GM18517 (cell line): Measurements from ENCODE around the gene GZMH.
"Not testable (repeated sequence)": the region's sequence is repeated elsewhere in the genome, so short reads cannot be mapped to it uniquely, and the experiment has no call there.

Source experiments
- ATAC-seq: cut with Tn5 transposase; IDR thresholded peaks from one replicate; pipeline ENCODE4 v1.9.1; 2021; ENCODE audit warnings: mild to moderate bottlenecking, moderate library complexity; ENCODE audit not compliant: unreplicated experiment

Gene GZMH, protein sequence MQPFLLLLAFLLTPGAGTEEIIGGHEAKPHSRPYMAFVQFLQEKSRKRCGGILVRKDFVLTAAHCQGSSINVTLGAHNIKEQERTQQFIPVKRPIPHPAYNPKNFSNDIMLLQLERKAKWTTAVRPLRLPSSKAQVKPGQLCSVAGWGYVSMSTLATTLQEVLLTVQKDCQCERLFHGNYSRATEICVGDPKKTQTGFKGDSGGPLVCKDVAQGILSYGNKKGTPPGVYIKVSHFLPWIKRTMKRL

DNA sequence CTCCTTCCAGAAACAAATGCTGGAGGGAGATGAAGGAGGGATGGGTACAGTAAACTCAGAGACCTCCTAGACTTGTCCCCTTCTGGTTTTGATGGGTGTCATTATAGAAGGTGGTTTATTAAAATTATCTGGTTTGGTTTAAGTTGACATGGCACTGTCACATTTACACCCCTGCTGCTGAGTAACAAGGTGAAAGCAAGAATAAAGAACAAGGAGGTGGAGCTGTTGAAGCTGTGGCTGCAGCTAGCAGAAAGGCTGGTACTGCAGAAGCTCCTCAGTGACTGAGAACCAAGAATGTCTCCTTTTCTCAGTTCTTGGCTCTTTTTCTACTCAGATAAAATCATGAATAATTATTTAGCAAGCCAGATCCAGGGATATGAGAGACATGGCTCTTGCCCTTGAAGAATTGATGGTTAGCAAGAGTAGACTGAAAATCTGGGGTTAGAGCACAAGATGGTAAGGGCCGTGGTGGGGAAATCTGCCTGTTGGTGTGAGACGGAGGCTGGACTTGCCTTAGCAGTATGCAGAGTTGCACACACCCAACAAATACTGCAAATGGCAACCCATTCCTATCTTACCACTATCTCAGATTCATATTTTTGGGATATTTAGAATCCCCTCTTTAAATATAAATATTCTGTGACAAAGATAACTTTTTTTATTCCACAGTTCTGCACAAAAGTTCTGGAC lies at the start of gene GZMH:
Gene GZMH, minus strand, starts transcription at position 31 of the 690 bp plus-strand sequence. CDS start 72 bp downstream, outside the sequence.
- no peak for ATAC-seq

DNA sequence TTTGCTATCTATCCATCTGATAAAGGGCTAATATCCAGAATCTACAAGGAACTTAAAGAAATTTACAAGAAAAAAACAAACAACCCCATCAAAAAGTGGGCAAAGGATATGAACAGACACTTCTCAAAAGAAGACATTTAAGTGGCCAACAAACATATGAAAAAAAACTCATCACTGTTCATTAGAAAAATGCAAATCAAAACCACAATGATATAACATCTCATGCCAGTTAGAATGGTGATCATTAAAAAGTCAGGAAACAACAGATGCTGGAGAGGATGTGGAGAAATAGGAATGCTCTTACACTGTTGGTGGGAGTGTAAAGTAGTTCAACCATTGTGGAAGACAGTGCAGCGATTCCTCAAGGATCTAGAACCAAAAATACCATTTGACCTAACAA lies 38.9 kb upstream of the GZMH start:
- ATAC-seq = not testable (repeated sequence)

DNA sequence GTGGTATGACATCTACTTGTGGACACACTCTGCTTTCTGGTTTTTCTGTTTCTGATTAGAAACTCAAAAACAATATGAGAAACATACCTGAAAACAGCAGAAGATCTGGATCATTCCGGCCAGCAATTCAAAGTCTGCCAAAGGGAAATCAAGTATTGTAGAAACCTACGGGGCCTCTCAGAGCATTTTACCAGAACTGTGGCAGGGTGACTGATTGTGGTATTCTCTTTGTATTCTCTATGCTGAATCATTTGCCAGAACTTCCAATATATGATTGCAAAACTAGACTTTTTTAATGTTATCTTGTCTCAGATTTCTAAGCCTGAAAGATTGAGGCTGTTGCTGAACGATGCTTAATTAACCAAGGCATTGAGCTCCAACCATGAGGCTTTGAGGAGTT lies 30.4 kb upstream of the GZMH start:
- ATAC-seq = no peak

DNA sequence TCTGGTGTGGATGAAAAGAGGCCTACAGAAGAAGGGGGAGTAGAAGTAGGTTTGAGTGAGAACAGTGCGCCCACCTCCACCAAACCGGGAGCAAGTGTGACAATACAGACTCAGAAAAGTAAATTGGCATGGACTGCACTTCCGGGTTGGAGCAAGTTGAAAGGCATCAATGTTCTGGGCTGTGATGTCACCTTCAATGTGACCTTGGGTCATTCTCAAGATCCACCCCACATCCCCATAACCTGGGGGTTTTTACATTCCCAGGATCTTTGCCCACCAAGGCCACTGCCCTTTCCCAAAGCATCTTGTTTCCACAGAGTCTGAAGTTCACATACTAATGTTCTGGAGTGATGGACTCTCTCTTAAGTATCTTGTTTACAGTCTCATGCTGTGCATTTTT lies 29.8 kb upstream of the GZMH start:
- ATAC-seq = no peak

DNA sequence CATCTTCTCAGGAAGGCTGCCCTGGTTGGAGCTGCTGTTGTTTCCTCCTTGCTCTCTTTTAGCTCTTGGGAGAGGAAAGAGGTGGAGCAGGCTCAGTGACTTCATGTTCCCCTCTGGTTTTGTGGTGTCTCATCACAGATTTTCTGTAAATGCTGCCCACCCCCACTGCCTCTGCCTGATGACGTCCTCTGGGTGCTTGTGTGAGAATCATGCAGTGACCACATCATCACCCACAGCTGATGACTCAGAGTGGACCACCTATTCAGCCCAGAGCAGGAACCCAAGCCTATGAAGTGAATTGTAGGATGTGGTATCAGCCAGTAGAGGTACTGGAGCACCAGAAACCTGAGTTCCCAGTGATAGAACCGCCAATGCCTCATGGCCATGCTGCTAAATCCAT lies 24.7 kb upstream of the GZMH start, which contains the start of gene GZMB:
Gene GZMB, minus strand, starts transcription at position 33 of the 400 bp plus-strand sequence. Its CDS starts 30 bp downstream, at position 3.
- no peak for ATAC-seq

DNA sequence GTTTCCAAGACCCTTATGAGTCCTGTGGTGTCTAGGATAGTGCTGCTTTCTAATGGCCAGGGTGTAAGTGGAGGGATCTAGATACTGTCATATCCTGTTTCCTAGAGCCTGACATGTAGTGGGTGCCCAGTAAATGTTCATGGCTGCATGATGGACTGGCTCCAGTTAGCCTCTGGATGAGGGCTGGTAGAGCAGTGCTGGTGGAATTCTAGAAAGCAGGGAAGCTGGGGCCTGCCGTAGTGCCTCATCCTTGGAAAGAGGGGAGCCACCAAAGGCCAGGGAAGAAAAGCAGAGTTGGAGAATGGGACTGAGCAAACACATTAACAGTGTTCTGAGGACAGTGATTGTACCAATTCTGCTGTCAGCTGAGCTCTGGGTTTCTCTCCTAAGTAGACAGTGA lies 23.9 kb upstream of the GZMH start:
- ATAC-seq = no peak

DNA sequence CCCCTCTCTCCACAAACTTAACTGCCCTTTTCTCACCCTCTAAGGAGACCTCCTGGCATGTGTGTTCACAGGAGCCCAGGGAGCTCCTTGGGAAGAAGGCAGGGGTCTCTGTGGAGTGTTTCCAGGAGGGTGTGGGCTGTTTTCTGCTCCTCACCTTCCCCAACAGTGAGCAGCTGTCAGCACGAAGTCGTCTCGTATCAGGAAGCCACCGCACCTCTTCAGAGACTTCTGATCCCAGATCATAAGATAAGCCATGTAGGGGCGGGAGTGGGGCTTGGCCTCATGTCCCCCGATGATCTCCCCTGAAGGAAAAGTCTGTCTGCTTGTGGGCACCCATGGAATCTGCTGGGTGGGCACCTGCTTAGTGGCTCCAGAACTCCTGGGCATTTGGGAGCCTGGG lies 23.3 kb upstream of the GZMH start:
- ATAC-seq = no peak

DNA sequence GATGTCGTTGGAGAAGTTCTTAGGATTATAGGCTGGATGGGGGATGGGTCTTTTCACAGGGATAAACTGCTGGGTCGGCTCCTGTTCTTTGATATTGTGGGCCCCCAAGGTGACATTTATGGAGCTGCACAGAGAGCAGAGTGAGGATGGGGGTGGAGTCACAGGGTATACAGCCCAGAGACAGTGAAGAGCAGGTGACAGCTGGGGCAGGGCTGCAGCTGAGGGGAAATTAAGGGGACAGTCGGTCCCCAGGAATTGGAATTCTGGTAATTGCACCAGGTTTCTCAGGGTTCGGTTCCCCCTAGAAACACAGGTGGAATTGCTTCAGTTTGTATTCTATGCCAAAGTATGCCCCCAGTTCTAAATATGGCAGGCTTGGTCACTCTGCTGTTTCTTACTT lies 22.9 kb upstream of the GZMH start:
- ATAC-seq = no peak

DNA sequence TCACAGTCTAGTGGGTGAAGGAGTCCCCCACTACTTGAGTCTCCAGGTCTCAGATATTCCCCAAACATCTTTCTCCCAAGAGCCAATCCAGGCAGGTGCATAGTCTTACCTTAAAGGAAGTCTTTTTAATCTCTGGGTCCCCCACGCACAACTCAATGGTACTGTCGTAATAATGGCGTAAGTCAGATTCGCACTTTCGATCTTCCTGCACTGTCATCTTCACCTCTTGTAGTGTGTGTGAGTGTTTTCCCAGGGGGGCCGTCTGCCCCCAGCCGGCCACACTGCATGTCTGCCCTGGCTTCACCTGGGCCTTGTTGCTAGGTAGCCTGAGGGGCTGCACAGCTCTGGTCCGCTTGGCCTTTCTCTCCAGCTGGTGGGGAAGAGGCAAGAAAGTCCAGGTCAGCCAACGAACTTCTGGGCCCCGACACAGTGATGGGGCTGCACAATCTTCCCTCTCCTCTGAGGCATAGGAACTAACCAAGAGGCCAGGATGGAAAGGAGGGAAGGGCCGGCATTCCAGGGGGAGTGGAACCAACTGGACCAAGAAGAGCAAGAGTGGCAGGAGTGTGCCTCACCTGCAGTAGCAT lies 22.4 kb upstream of the GZMH start:
- no peak for ATAC-seq

DNA sequence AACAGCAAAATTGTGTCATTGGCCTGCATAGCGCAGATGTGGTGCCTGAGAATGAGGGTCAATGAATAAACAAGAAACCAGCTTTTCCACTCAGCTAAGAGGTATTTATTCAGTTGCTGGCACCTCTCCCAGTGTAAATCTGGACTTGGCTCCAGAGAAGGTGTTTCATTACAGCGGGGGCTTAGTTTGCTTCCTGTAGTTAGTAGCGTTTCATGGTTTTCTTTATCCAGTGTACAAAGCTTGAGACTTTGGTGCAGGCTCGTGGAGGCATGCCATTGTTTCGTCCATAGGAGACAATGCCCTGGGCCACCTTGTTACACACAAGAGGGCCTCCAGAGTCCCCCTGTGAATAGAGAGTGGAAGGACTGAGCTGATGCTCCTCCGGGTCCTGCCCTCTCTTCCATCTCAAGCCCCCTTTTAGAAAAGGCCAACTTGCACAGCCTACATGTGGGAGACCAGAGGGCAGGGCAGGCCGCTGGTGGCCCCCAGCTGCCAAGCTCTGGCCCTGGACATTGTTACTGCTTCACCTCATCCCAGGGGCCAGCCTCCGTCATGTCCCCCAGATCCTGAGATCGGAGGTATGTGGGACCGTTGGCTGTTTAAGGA lies 21.5 kb upstream of the GZMH start:
- no peak for ATAC-seq

DNA sequence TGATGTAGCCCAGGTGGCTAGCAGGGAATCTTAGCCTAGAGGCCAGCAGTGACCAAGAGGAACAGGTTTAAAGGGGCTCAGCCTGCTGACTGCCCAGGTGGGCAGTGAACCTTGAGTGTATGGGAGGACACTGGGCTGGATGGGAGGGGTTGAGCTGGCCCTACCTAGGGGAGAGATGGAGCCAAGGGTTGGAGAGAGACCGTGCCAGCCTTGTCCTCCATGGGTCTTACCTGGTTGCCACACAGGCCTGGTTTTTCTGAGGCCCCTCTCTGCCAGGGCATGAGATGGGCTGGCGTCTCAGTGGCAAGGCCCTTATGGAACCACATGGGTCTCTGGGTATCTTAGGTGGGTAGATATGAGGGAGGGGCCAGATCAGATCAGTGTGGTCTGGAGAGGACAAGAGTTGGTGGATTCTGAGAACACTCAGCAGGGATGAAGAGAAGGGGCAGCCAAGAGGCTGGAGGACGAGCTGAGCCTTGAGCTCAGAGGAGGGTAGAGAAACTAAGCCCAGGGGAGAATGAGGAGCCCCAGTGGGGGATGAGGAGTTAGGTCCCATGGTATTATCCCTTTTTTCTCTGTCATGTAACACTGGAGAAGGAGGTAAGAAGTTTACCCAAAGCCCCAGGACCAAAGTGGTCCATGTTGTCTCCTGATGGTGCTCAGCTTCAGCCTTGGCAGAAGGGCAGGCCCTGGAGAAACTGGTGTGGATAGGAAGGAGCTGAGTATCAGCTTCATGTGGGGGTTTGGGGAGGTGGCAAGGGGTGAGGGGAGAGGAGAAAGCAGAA lies 20.8 kb upstream of the GZMH start:
- ATAC-seq = no peak

DNA sequence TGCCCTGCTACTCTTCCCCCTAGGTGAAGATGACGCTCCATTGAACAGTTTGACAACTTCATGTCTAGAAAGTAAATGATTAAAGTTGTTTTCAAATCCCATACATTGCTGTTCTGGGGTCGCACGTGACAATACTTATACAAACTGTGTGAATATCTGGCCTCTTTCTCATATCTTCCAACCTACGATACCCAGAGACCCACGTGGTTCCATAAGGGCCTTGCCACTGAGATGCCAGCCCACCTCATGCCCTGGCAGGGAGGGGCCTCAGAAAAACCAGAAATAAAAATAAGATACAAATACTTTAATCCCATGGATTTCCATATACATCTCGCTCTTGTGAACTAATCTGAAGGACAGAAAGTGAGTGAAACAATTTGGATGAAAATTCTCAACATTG lies 20.0 kb upstream of the GZMH start:
- ATAC-seq = no peak

DNA sequence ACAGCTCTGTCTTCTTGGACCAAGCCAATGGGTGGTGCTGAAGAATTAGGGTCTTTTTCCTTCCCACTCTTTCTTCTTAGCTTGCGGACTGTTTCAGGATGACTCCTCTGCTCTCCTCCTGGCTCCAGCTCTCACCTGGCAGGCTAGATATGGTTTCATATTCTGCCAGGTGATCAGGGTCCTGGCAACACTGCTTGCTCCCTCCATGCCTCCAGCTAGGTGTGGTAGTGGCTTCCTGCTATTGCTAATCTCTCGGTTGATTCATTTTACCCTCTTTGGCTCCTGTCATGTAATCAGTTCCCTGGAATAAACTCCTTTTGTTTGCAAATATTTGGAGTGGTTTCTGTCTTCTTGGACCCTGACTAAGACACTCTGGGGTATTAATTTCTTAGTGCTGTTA lies 4.3 kb upstream of the GZMH start:
- ATAC-seq = no peak

DNA sequence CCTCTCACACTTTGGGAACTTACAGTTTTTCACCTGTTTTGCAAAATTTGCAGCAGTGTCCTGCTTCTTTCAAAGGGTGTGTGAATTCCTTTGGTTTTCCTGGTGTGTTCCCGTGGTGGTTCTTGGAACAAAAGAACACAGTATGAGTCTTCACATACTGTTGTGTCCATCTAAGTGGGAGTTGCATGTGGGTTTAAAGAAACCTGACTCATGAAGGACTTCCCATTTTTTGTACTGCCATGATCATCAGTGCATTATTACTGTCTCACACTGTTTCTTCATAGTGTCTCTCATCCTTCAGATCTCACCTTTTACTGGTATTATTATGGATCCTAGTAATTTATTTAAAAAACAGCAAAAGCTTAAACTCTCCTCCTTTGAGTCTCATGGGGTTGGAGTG lies 3.8 kb upstream of the GZMH start:
- no peak for ATAC-seq

DNA sequence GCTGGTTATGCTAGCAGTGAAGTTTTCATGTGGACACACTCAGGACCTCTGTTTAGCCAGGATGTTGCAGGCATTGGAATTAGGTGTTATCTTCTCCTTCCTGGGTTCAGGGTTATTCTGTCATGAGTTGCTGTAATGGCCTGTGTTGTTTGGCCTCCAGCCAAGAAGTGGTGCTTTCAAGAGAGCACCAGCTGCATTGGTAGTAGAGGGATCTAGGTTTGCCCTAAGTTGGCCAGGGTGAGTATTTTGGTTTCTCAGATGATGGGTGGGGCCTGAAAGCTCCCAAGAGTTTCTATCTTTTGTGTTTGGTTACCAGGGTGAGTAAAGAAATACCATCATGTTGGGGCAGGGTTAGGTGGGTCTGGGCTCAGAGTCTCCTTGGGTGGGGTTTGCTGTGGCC lies 2.7 kb upstream of the GZMH start:
- ATAC-seq = no peak

DNA sequence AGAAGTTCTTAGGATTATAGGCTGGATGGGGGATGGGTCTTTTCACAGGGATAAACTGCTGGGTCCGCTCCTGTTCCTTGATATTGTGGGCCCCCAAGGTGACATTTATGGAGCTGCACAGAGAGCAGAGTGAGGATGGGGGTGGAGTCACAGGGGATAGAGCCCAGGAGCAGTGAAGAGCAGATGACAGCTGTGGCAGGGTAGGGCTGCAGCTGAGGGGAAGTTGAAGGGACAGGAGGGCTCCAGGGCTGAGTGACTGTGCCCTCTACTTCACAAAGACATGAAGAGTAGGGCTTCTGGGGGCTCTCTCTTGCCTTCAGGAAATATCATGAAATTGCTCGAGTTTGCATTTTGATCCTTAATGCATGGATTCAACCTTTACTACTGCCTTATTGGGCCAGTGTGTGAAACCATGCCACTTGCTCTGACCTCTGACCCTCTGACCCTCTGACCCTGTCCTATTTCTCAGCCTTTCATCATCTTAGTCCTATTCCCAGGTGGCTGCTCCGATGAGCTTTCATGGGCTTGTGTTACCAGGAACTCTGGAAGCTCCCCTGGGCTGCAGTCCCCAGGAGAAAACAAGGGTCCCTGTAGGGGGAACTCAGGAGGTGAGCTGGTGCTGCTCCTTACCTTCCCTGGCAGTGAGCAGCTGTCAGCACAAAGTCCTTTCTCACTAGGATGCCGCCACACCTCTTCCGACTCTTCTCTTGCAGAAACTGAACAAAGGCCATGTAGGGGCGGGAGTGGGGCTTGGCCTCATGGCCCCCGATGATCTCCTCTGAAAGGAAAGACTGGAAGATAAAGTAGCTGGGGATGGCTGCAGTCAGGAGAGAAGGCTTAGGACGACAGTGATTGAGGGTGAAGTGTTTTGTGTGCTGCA lies 1.6 kb downstream of the GZMH start:
- ATAC-seq = no peak

DNA sequence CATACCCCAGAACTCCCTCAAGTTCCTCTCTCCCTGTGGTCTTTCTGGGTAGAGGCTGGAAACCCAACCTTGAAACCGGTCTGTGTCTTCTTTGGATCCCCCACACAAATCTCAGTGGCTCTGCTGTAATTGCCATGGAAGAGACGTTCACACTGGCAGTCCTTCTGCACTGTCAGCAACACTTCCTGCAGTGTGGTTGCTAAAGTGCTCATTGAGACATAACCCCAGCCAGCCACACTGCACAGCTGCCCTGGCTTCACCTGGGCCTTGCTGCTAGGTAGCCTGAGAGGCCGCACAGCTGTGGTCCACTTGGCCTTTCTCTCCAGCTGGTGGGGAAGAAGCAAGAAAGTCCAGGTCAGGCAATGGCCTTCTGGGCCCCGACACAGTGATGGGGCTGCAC lies 2.4 kb downstream of the GZMH start:
- ATAC-seq = no peak

DNA sequence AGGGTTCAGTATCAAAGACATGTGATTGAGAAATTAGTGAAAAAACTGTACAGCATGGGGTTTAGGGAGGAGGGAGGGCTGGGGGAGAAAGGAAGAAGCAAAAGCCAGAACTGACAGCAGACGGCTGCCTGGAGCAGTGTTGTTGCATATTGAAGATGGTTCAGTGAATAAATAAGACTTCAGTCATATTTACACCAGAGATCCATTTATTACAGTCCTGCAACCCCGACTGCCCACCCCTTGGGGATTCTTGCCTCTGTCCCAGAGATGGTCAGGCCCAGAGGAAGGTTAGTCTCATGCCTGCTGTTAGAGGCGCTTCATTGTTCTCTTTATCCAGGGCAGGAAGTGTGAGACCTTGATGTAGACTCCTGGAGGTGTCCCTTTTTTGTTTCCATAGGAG lies 3.2 kb downstream of the GZMH start:
- no peak for ATAC-seq

DNA sequence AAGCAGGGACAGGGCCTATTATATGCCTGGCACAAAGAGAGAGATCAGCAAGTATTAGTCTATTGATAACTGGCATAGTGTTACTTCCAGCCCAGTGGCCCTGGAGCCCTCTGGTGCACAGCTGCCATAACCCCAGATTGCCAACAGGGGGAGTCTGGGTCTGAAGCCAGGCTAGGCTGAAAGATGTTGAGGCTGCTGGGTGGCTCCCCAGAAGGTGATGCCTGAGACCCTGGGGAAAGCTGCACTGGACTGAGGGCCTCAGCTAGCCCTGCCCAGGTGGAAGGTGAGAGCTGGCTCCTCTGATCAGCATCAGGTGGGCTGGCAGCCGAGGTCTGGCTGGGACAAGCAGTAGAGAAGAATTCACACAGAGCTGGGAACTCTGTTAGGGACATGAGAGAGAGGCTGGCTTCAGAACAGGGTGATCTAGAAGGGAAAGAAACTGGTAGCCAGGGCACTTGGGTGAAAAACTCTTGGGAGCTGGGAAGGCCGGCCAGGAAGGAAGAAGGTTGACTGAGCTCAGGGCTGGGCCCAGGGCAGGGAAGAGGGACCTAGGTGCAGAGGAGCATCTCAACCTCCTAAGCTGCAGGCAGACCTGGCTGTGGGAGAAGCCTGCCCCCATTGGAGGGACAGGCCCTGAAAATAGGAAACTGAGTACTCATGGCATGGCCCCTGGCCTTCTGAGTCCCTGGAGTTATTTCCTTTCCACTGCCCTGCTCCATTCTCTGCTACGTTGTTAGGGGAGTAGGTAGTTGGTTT lies 3.9 kb downstream of the GZMH start:
- peak; percentile 81 for ATAC-seq
